Panc1 (cell line): ENCODE measurements around the gene GRK2. TPM values are rescaled to one million over a fixed set of nuclear protein-coding genes. Genes with fewer than 3 reads are reported as not detected.

Source experiments
- ATAC-seq: fragments of 200-7000 bp; cut with Tn5 transposase; 2 replicates; pipeline ENCODE4 v1.9.1; 2020; ENCODE audit warnings: mild to moderate bottlenecking, moderate library complexity
- BruUV-seq: library from RNA; stranded (reverse); fragments of 400-500 nt; replicated peaks from 2 replicates; lab custom pipeline; 2021; lab: Mats Ljungman, UMichigan
- CTCF ChIA-PET: fragments of 300-600 bp; sonication (Branson Sonifier 250); formaldehyde crosslinking; loops from one replicate; lab custom pipeline; 2022; ENCODE audit warnings: antibody characterized with exemption; lab: Charles Lee
- POLR2A ChIA-PET: fragments of 300-600 bp; sonication (Branson Sonifier 250); formaldehyde crosslinking; loops from one replicate; lab custom pipeline; 2022; ENCODE audit warnings: antibody characterized with exemption; lab: Charles Lee
- DNase-seq: peaks from one replicate; pipeline ENCODE4 v3.0.0-alpha.2; 2010; ENCODE audit warnings: low read depth, low spot score
- H3K27ac ChIP-seq: 2 replicates; pipeline ENCODE4 v1.5.1; 2011; ENCODE audit warnings: mild to moderate bottlenecking, low read length, inconsistent platforms
- H3K27me3 ChIP-seq: fragments of 200-500 bp; sonication (Bioruptor generic); 2 replicates; pipeline ENCODE4 v1.6.0; 2014; ENCODE audit warnings: low read length, inconsistent platforms; ENCODE audit not compliant: control insufficient read depth, insufficient read depth
- H3K36me3 ChIP-seq: fragments of 200-500 bp; sonication (Bioruptor generic); 2 replicates; pipeline ENCODE4 v1.5.1; 2014; ENCODE audit warnings: inconsistent platforms, mild to moderate bottlenecking, low read length, moderate library complexity; ENCODE audit not compliant: control insufficient read depth, insufficient read depth
- H3K4me1 ChIP-seq: 2 replicates; pipeline ENCODE4 v1.5.1; 2011; ENCODE audit warnings: inconsistent platforms, mild to moderate bottlenecking, low read length, moderate library complexity; ENCODE audit not compliant: control insufficient read depth, insufficient read depth
- H3K4me3 ChIP-seq, 2 experiments: 2 replicates each; pipeline ENCODE4 v1.5.1; 2011 to 2012; ENCODE audit warnings: low read depth in 2 of 2, low read length in 2 of 2, mild to moderate bottlenecking in 2 of 2, inconsistent platforms in 1 of 2, moderate library complexity in 1 of 2
- H3K9me3 ChIP-seq: fragments of 200-500 bp; sonication (Bioruptor generic); 2 replicates; pipeline ENCODE4 v1.5.1; 2014; ENCODE audit warnings: low read depth, mild to moderate bottlenecking, inconsistent platforms, low read length, moderate library complexity; ENCODE audit not compliant: control insufficient read depth, insufficient read depth
- POLR2AphosphoS5 ChIP-seq: IDR thresholded peaks from 2 replicates; pipeline ENCODE4 v1.6.1; 2012; ENCODE audit warnings: mild to moderate bottlenecking, low read depth, low read length, moderate library complexity
- SIN3A ChIP-seq: IDR thresholded peaks from 2 replicates; pipeline ENCODE4 v1.6.1; 2012; ENCODE audit warnings: low read depth, mild to moderate bottlenecking, low read length, moderate library complexity, borderline replicate concordance; ENCODE audit not compliant: insufficient read depth
- TCF7L2 ChIP-seq: IDR thresholded peaks from 2 replicates; pipeline ENCODE4 v1.6.1; 2011; ENCODE audit warnings: mild to moderate bottlenecking, low read depth, low read length, inconsistent platforms
- in situ Hi-C: cut with HindIII; loops from 2 replicates; pipeline ENCODE4 v1.10.0; 2016; ENCODE audit warnings: low sequenced_read_pairs, low pct_unique_long_range_greater_than_20kb
- intact Hi-C: fragments of 100-400 bp; cut with micrococcal nuclease; formaldehyde crosslinking; loops from one replicate; pipeline ENCODE4 v1.10.0; 2022; ENCODE audit not compliant: unreplicated experiment
- total RNA-seq: library from RNA; stranded (reverse); gene quantifications from one replicate; pipeline ENCODE4 v1.2.1, GENCODE V29; 2021; ENCODE audit not compliant: unreplicated experiment
- TF ChIP-seq, protein P1 (sequence below), 2 experiments: IDR thresholded peaks; 2 replicates each; pipeline ENCODE4 v1.6.1; 2011 to 2012; ENCODE audit warnings: low read depth in 2 of 2, control low read depth in 1 of 2, low read length in 1 of 2, mild to moderate bottlenecking in 1 of 2, moderate library complexity in 1 of 2; ENCODE audit not compliant: insufficient read depth in 1 of 2
- TF ChIP-seq, protein P2 (sequence below): fragments of 450-650 bp; IDR thresholded peaks from 2 replicates; pipeline ENCODE4 v1.5.1; 2017; ENCODE audit warnings: mild to moderate bottlenecking

GRK2 gene
- total RNA-seq, 1 experiment from 2014 or later: 103 TPM

DNA sequence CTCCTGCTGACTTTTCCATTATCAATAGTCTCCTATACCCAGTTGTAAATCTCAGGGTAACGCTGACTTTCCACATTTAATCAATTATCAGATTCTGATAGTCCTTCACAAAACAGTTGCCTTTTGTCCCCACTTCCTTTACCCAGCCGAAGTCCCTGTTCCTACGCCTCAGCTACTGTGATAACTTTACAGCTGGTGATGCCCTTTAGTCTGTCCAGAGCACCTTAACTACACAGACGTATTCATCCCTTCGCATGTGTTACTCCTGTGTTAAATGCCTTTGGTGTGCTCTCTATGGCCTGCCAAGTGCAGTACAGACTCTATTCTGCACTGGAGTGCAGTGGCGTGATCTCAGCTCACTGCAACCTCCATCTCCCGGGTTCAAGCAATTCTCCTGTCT, 57.3 kb downstream of the GRK2 start:
- CTCF ChIA-PET: interaction anchor here (1.6 kb wide), 1 partner anchor 58 kb away, joined by 4 read pairs; no protein-coding TSS in a partner anchor
- no peak for ATAC-seq
- intact Hi-C loops: no loop called here

DNA sequence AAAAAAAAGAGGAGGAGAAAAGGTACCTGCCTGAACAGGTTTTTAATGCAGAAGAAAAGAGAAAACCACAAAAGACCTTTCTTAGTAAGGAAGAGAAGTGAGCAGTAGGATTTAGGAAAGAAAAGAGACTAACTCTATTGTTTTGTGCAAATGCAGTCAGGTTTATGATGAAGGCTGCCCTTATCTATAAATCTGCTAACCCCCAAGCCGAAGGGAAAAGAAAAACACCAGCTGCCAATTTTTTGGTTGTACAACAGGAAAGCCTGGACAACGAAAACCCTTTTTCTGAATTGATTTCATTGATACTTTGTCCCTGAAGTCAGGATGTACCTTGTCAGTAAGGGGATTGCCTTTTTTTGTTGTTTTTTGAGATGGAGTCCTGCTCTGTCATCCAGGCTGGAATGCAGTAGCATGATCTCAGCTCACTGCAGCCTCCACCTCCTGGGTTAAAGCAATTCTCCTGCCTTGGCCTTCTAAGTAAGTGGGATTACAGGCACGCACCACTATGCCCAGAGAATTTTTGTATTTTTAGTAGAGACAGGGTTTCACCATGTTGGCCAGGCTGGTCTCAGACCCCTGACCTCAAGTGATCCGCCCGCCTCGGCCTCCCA, 65.9 kb downstream of the GRK2 start:
- Histone ChIP-seq H3K36me3 (no peaks in the 10 kb centered on the region), H3K4me3 (no peak overlapping the region), H3K27me3 (no peaks in the 10 kb centered on the region), H3K27ac (no peak overlapping the region), H3K4me1 (no peaks in the 10 kb centered on the region), H3K9me3 (no peaks in the 10 kb centered on the region)
- CTCF ChIA-PET: no interaction called here
- in situ Hi-C loops: no loop called here
- POLR2A ChIA-PET: no interaction called here
- BruUV-seq: no TSS peak
- no peak for DNase-seq
- ATAC-seq: no peak
- intact Hi-C loops: no loop called here
- TF ChIP-seq POLR2AphosphoS5 (no peak), TCF7L2 (no peak), SIN3A (no peak)
- TF ChIP-seq, protein P1, sequence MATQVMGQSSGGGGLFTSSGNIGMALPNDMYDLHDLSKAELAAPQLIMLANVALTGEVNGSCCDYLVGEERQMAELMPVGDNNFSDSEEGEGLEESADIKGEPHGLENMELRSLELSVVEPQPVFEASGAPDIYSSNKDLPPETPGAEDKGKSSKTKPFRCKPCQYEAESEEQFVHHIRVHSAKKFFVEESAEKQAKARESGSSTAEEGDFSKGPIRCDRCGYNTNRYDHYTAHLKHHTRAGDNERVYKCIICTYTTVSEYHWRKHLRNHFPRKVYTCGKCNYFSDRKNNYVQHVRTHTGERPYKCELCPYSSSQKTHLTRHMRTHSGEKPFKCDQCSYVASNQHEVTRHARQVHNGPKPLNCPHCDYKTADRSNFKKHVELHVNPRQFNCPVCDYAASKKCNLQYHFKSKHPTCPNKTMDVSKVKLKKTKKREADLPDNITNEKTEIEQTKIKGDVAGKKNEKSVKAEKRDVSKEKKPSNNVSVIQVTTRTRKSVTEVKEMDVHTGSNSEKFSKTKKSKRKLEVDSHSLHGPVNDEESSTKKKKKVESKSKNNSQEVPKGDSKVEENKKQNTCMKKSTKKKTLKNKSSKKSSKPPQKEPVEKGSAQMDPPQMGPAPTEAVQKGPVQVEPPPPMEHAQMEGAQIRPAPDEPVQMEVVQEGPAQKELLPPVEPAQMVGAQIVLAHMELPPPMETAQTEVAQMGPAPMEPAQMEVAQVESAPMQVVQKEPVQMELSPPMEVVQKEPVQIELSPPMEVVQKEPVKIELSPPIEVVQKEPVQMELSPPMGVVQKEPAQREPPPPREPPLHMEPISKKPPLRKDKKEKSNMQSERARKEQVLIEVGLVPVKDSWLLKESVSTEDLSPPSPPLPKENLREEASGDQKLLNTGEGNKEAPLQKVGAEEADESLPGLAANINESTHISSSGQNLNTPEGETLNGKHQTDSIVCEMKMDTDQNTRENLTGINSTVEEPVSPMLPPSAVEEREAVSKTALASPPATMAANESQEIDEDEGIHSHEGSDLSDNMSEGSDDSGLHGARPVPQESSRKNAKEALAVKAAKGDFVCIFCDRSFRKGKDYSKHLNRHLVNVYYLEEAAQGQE (IDR thresholded peaks at IDR 0.05; ENCODE audit: insufficient read depth in 1 of 2, low read depth in 2 of 2, low read length in 1 of 2): no peak
- TF ChIP-seq, protein P2, sequence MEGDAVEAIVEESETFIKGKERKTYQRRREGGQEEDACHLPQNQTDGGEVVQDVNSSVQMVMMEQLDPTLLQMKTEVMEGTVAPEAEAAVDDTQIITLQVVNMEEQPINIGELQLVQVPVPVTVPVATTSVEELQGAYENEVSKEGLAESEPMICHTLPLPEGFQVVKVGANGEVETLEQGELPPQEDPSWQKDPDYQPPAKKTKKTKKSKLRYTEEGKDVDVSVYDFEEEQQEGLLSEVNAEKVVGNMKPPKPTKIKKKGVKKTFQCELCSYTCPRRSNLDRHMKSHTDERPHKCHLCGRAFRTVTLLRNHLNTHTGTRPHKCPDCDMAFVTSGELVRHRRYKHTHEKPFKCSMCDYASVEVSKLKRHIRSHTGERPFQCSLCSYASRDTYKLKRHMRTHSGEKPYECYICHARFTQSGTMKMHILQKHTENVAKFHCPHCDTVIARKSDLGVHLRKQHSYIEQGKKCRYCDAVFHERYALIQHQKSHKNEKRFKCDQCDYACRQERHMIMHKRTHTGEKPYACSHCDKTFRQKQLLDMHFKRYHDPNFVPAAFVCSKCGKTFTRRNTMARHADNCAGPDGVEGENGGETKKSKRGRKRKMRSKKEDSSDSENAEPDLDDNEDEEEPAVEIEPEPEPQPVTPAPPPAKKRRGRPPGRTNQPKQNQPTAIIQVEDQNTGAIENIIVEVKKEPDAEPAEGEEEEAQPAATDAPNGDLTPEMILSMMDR: no peak

More for the DNA sequence above, 57.3 kb downstream of the GRK2 start:
- POLR2A ChIA-PET: no interaction called here
- Histone ChIP-seq H3K27me3 (no peaks in the 10 kb centered on the region), H3K36me3 (no peaks in the 10 kb centered on the region), H3K27ac (no peak overlapping the region), H3K4me3 (no peak overlapping the region), H3K4me1 (peaks cover 4% of the 10 kb centered on the region; the same call in 1 of the 2 replicates), H3K9me3 (no peaks in the 10 kb centered on the region)
- no peak for TF ChIP-seq POLR2AphosphoS5
- no TSS peak for BruUV-seq
- in situ Hi-C loops: no loop called here
- DNase-seq: no peak

Other genes starting within 250 kb of the GRK2 start
- gene SYT12, start 243.3 kb upstream of the GRK2 start, total RNA-seq: 0.62 TPM
- 33.5 TPM for gene RHOD, start 209.6 kb upstream of the GRK2 start, total RNA-seq
- gene KDM2A, start 147.2 kb upstream of the GRK2 start, total RNA-seq: 112 TPM
- 76.5 TPM for gene ANKRD13D, start 22.8 kb downstream of the GRK2 start, total RNA-seq
- gene SSH3, start 37.1 kb downstream of the GRK2 start, total RNA-seq: 79.8 TPM
- 78.7 TPM for gene POLD4, start 87.1 kb downstream of the GRK2 start, total RNA-seq
- gene CLCF1, start 107.1 kb downstream of the GRK2 start, total RNA-seq: 9.3 TPM
- 33.1 TPM for gene RAD9A, start 125.5 kb downstream of the GRK2 start, total RNA-seq
- 361 TPM for gene PPP1CA, start 135.4 kb downstream of the GRK2 start, total RNA-seq
- 0.33 TPM for gene TBC1D10C, start 137.6 kb downstream of the GRK2 start, total RNA-seq
- gene CARNS1, start 149.2 kb downstream of the GRK2 start, total RNA-seq: 1.0 TPM
- gene RPS6KB2, start 162.0 kb downstream of the GRK2 start, total RNA-seq: 68.5 TPM
- 0.82 TPM for gene PTPRCAP, start 171.2 kb downstream of the GRK2 start, total RNA-seq
- gene CORO1B, start 177.0 kb downstream of the GRK2 start, total RNA-seq: 158 TPM
- not detected for gene GPR152, start 186.3 kb downstream of the GRK2 start, total RNA-seq
- not detected for gene CABP4, start 188.9 kb downstream of the GRK2 start, total RNA-seq
- 65.0 TPM for gene TMEM134, start 202.8 kb downstream of the GRK2 start, total RNA-seq
- 87.8 TPM for gene AIP, start 216.6 kb downstream of the GRK2 start, total RNA-seq
- gene PITPNM1, start 238.9 kb downstream of the GRK2 start, total RNA-seq: 70.4 TPM
- gene CDK2AP2, start 241.7 kb downstream of the GRK2 start, total RNA-seq: 76.1 TPM